Measurements from ENCODE around the gene XRCC4.

- TF ChIP-seq CTCF (IDR thresholded peaks at IDR 0.05; ENCODE audit: poor library complexity, severe bottlenecking) (no peak), POLR2AphosphoS5 (IDR thresholded peaks at IDR 0.05) (no peak), EP300 (conservative IDR thresholded peaks at IDR 0.05; ENCODE audit: poor library complexity, severe bottlenecking) (no peak)
Measured at GRCh38 chr5:83209963-83210362, 132.6 kb downstream of the XRCC4 start.
